ENCODE results near the gene CDH23. TPM values are rescaled to one million over a fixed set of nuclear protein-coding genes. Genes with fewer than 3 reads are reported as not detected.

Gene CDH23
- total and polyA plus RNA-seq, 7 donors = 1.00 to 3.8 (median 1.9) TPM

GRCh38 chr10:71432101-71432905 is 35.6 kb downstream of the CDH23 start:
- Histone ChIP-seq H3K9me3 (no peaks in the 10 kb centered on the region), H3K27ac (no peak overlapping the region), H3K4me1 (no peaks in the 10 kb centered on the region), H3K27me3 (ENCODE audit: insufficient read depth in 3 of 3, low read length in 2 of 3) (no peaks in the 10 kb centered on the region), H3K36me3 (ENCODE audit: insufficient read depth in 1 of 2, low read depth in 1 of 2) (no peaks in the 10 kb centered on the region), H3K4me3 (no peak overlapping the region)
- intact Hi-C loops (cut with DNase I) = no loop called here
- DNase-seq = no peak
- no peak for TF ChIP-seq CTCF (IDR thresholded peaks at IDR 0.05)
- ATAC-seq = no peak
- 77 to 81% (median 78%) methylated on average over 15 of the region's 15 CpGs for WGBS, 3 donors

GRCh38 chr10:71432956-71433767 is 36.4 kb downstream of the CDH23 start:
- TF ChIP-seq CTCF (IDR thresholded peaks at IDR 0.05) = no peak
- no peaks in the 10 kb centered on the region for H3K27me3 ChIP-seq (ENCODE audit: insufficient read depth in 3 of 3, low read length in 2 of 3)
- WGBS, 3 donors = 83 to 92% (median 91%) methylated on average over 11 of the region's 11 CpGs
- H3K9me3 ChIP-seq = no peaks in the 10 kb centered on the region
- intact Hi-C loops (cut with DNase I) = no loop called here
- H3K4me3 ChIP-seq = no peak overlapping the region
- no peak for DNase-seq
- no peaks in the 10 kb centered on the region for H3K4me1 ChIP-seq
- H3K36me3 ChIP-seq (ENCODE audit: insufficient read depth in 1 of 2, low read depth in 1 of 2) = no peaks in the 10 kb centered on the region
- ATAC-seq = no peak
- no peak overlapping the region for H3K27ac ChIP-seq

- ATAC-seq = no peak
- WGBS, 3 donors = 90 to 98% (median 95%) methylated on average over 10 of the region's 10 CpGs
- Histone ChIP-seq H3K27ac (no peak overlapping the region), H3K27me3 (ENCODE audit: insufficient read depth in 3 of 3, low read length in 2 of 3) (no peaks in the 10 kb centered on the region), H3K4me1 (no peaks in the 10 kb centered on the region), H3K36me3 (ENCODE audit: insufficient read depth in 1 of 2, low read depth in 1 of 2) (no peaks in the 10 kb centered on the region), H3K4me3 (no peak overlapping the region), H3K9me3 (no peaks in the 10 kb centered on the region)
- intact Hi-C loops (cut with DNase I) = no loop called here
- DNase-seq = no peak
- no peak for TF ChIP-seq CTCF (IDR thresholded peaks at IDR 0.05)
Observed at GRCh38 chr10:71433768-71434744, 37.3 kb downstream of the CDH23 start.

- intact Hi-C loops (cut with DNase I) = no loop called here
- Histone ChIP-seq H3K36me3 (ENCODE audit: insufficient read depth in 1 of 2, low read depth in 1 of 2) (no peaks in the 10 kb centered on the region), H3K9me3 (no peaks in the 10 kb centered on the region), H3K27ac (no peak overlapping the region), H3K27me3 (ENCODE audit: insufficient read depth in 3 of 3, low read length in 2 of 3) (no peaks in the 10 kb centered on the region), H3K4me3 (no peak overlapping the region), H3K4me1 (no peaks in the 10 kb centered on the region)
- no peak for TF ChIP-seq CTCF (IDR thresholded peaks at IDR 0.05)
- no peak for ATAC-seq
- WGBS, 3 donors = 81 to 90% (median 86%) methylated on average over 4 of the region's 4 CpGs
- DNase-seq = no peak
Observed at GRCh38 chr10:71434760-71435394, 38.2 kb downstream of the CDH23 start.

Measured in psoas muscle (tissue), 8 donors.